T-helper 22 cell (primary cell): Measurements from ENCODE around the gene ZNF346.

ENCODE experiments used
- DNase-seq: peaks from one replicate; pipeline ENCODE4 v3.0.0-alpha.2; 2020; ENCODE audit warnings: low read depth

Gene ZNF346

DNA sequence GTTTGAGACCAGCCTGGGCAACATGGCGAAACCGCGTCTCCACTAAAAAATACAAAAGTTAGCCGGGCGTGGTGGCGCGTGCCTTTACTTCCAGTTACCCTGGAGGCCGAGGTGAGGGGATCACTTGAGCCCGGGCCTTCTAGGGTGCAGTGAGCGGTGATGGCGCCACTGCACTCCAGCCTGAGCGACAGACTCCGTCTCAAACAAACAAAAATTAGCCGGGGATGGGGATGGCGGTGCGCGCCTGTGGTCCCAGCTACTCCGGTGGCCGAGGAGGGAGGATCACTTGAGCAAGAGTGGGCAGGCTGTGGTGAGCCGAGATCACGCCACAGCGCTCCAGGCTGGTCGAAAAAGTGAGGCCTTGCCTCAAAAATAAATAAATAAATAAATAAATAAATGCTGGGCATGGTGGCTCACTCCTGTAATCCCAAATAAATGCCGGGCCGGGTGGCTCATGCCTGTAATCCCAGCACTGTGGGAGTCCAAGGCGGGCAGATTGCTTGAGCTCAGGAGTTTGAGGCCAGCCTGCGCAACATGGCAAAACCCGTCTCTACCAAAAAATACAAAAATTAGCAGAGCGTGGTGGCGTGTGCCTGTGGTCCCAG lies 95.0 kb downstream of the ZNF346 start:
- DNase-seq, result no peak

DNA sequence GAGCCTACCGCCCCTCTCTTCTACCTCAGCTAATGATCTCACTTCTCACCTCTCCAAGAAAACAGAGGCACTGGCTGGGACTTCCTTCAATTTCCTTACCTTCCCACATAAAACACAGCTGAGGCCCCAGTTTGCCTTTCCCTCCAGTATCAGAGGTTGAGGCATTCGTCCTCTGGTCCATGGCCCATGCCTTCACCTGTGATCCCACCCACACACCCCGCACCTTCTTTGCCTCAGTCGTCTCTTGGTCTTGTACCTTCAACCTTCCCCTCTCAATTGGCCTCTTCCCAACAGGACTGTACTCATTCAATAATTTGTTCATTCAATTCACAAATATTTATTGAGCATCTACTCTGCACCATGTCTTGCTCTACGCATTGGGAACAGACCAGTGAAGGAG lies 100.1 kb downstream of the ZNF346 start:
- no peak for DNase-seq

DNA sequence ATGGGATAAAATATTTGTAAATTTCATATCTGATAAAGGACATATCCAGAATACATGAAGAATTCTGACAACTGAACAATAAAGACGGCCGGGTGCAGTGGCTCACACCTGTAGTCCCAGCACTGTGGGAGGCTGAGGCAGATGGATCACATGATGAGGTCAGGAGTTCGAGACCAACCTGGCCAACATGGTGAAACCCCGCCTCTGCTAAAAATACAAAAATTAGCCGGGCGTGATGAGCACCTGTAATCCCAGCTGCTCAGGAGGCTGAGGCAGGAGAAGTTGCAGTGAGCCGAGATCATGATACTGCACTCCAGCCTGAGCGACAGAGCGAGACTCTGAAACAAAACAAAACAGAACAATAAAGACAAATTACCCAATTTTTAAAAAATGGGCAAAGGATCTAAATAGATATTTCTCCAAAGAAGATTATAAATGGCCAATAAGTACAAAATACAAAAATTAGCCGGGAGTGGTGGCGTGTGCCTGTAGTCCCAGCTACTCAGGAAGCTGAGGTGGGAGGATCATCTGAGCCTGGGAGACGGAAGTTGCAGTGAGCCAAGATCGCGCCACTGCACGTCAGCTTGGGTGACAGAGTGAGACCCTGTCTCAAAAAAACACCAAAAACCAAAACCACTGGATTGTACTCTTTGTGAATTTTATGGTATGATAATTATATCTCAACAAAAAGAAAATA lies 101.4 kb downstream of the ZNF346 start:
- no peak for DNase-seq

DNA sequence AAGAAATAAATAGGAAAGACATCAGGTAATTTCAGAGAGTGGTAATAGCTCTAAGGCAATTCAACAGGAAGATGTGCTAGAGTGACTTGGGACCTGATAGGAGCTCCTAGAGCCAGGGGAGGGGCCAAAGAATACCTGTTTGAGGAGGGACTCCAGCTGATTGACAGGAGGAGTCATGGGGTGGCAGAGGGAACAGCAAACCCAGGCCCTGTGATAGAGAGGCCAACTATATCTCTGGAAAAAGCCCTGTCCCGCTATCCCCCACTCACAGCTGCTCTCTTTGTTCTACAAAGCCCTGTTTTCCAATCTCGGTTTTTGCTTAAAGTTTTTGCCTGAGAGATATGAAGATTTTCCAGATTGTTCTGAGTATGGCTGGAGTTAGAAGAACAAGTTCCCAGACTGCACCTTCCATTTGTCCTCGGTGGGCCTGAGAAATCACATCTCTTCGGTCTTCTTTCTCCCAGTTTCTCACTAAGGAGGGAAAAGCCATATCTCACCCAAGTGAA lies 102.0 kb downstream of the ZNF346 start:
- DNase-seq, result no peak

DNA sequence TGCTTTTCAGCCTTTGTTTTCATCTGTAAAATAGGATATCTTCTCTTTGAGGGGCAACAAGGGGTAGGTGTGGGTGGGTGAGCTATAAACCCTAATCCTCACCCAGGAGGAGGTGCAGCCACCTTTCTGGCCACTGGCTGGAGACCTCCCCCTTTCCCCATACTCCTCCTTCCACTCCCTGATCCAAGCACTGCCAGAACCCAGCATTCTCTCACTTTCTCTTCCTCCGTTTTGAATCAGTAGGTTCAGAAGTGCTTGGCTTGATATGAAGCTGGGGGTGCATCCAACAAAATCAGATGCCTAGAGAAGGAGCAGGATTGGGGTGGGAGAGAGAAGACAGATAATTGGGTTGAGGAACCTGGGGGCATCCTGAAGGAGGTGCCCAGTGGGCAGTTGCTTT lies 104.3 kb downstream of the ZNF346 start:
- no peak for DNase-seq

DNA sequence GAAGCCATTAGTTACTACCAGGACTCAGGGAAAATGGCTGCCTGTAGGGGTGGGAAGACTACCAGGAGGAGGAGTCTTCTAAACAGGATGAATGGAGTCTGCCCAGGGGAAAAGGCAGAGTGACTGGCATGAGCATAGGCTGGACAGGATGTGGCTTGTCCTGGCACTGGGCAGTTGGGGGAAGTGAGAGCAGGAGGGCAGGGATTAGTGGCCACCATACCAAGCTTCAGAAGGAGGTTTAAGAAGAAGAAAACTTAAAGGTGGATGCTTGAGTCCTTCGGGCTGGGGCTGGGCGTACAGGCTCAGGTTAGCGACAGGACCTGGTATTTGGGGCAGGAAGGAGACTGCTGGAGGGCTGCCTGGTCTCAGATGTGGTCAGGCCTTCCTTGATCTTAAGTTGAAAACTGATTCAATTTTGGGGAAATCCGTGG lies 106.1 kb downstream of the ZNF346 start:
- peak; percentile 8 for DNase-seq

DNA sequence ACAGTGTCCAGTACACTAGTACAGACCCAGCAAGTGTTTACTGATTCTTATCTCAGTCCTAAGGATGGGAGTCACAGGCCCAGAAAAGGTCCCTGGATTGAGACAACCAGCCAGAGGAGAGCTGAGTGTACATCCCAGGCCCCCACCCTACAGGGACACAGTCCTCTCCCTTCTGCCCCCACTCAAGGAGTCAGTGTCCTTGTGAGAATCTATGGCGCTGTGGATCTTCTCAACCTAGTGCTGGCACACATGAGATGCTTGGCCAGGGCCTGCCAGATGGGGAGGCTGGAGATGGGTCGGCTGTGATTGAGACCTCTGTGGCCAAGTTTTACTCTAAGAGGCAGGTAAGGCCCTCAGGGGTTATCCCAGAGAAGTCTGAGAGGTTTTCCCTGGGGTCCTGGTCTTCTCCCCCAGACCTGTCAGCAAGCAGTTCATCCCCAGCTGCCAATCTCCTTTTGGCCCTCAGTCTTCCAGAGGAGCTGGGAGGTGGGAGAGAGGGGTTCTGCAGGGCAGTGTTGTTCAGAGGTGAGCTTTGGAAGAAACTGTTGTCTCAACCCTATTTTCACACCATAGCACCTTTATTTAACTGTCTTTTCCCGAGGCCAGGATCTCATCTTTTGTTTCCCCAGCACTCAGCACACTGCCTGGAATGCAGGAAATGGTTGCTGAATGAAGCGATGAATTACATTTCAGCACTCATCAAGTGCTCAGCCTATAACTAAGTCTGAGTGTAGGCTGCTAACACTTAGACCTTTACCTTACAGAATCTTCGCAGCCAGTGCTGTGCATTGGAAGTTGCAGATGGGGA lies 107.9 kb downstream of the ZNF346 start:
- no peak for DNase-seq
